Right atrium auricular region (tissue), 2 donors: Measurements from ENCODE around the gene RTKN. TPM values are rescaled to one million over a fixed set of nuclear protein-coding genes. Genes with fewer than 3 reads are reported as not detected.
A peak's percentile ranks its signal among the peaks of the same experiment; 100 is the strongest.

Source experiments
- DNase-seq: peaks from one replicate; pipeline ENCODE4 v3.0.0-alpha.2; 2019; ENCODE audit warnings: low spot score
- H3K27ac ChIP-seq, 2 donors: fragments of 200-600 bp; sonication (generic); 1 replicate in 1 of 2; 2 replicates in 1 of 2; pipeline ENCODE4 v1.5.1; 2016 to 2019
- H3K27me3 ChIP-seq, 2 donors: fragments of 200-600 bp; sonication (generic); one replicate each; pipeline versions ENCODE4 v1.5.1 to v1.6.0; 2017 to 2019
- H3K36me3 ChIP-seq: fragments of 200-600 bp; sonication (generic); one replicate; pipeline ENCODE4 v1.5.1; 2016
- H3K4me1 ChIP-seq, 2 donors: fragments of 200-600 bp; sonication (generic); one replicate each; pipeline versions ENCODE4 v1.5.1 to v1.6.0; 2017 to 2019
- H3K4me3 ChIP-seq, 2 donors: fragments of 200-600 bp; sonication (generic); 1 replicate in 1 of 2; 2 replicates in 1 of 2; pipeline ENCODE4 v1.5.1; 2017 to 2019; ENCODE audit warnings: mild to moderate bottlenecking in 1 of 2, moderate library complexity in 1 of 2
- H3K9me3 ChIP-seq, 2 donors: fragments of 200-600 bp; sonication (generic); one replicate each; pipeline ENCODE4 v1.5.1; 2019
- CTCF ChIP-seq, 2 donors: fragments of 200-600 bp; sonication (generic); IDR thresholded peaks; one replicate each; pipeline ENCODE4 v1.5.1; 2019; ENCODE audit warnings: antibody characterized with exemption in 2 of 2
- total RNA-seq, 2 donors: library from RNA; depleted of rRNA; stranded (reverse); fragments of >200 nt; gene quantifications; one replicate each; pipeline ENCODE4 v1.1.0, GENCODE V29; 2016

RTKN gene
- total RNA-seq, 2 donors from 2014 or later: 10.4 to 15.3 TPM

GRCh38 chr2:74406035-74406434 lies 35.7 kb downstream of the RTKN start:
- no peak for DNase-seq
- no peaks in the 10 kb centered on the region for H3K36me3 ChIP-seq
- no peaks in the 10 kb centered on the region for H3K27me3 ChIP-seq
- TF ChIP-seq CTCF (IDR thresholded peaks at IDR 0.05): no peak
- no peaks in the 10 kb centered on the region for H3K4me1 ChIP-seq
- no peak overlapping the region for H3K4me3 ChIP-seq
- H3K9me3 ChIP-seq: no peaks in the 10 kb centered on the region
- no peak overlapping the region for H3K27ac ChIP-seq

DNA sequence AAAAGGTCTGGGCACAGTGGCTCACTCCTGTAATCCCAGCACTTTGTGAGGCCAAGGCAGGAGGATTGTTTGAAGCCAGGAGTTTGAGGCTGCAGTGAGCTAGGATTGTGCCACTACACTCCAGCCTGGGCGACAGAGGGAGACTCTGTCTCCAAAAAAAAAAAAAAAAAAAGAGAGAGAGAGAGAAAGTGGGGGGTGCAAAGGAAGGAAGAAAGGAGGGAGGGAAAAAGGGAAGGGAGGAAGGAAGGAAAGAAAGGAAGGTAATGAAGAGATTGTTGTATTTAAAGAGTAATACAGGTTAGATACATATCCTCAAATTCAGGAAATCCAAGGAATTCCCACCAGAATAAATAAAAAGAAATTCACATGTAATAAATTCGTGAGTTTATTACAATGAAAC lies 39.8 kb downstream of the RTKN start:
- Histone ChIP-seq H3K4me3 (no peak overlapping the region), H3K4me1 (no peaks in the 10 kb centered on the region), H3K27me3 (no peaks in the 10 kb centered on the region), H3K27ac (no peak overlapping the region), H3K9me3 (no peaks in the 10 kb centered on the region), H3K36me3 (no peaks in the 10 kb centered on the region)
- DNase-seq: no peak
- TF ChIP-seq CTCF (IDR thresholded peaks at IDR 0.05): no peak

DNA sequence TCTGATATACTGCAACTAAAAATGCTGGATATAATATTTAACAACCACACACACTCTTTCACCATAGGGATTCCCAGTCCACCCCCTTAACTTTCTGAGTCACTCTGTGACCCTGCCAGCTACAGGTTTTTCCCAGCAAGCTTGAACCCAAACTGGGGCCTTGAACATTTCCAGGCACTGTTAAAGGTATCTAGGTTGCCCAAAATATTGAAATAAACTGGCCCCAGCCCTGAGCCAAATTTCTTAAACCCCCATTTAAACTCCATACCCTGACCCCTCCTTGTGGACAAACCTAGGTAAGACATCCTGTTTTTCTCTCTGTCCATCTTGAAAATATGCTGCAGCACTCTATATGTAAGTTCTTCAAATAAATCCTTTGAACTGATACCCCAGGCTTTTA lies 42.0 kb downstream of the RTKN start:
- Histone ChIP-seq H3K27me3 (no peaks in the 10 kb centered on the region), H3K36me3 (no peaks in the 10 kb centered on the region), H3K9me3 (no peaks in the 10 kb centered on the region), H3K4me3 (no peak overlapping the region), H3K27ac (no peak overlapping the region), H3K4me1 (no peaks in the 10 kb centered on the region)
- no peak for DNase-seq
- TF ChIP-seq CTCF (IDR thresholded peaks at IDR 0.05): peak in 1 of 2 donors; percentile 60

DNA sequence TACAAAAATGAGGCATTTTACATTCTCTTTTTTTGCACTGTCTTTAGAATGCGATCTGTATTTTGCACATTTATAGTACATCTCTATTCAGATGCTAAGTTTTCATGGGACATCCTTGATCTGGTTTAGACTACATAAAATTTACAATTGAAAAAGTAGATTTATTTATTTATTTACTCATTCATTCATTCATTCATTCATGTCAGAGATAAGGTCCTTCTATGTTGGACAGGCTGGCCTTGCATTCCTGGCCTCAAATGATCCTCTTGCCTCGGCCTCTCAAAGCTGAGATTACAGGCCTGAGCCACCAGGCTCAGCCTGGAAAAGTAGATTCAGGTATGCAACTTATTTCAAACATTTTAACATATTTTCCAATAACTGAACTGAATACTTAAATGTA lies 45.6 kb downstream of the RTKN start:
- no peaks in the 10 kb centered on the region for H3K27me3 ChIP-seq
- H3K36me3 ChIP-seq: no peaks in the 10 kb centered on the region
- H3K4me1 ChIP-seq: peaks cover 0 to 6% of the 10 kb centered on the region in 2 donors
- no peak for TF ChIP-seq CTCF (IDR thresholded peaks at IDR 0.05)
- H3K27ac ChIP-seq: no peak overlapping the region
- DNase-seq: no peak
- no peaks in the 10 kb centered on the region for H3K9me3 ChIP-seq
- H3K4me3 ChIP-seq: no peak overlapping the region

- H3K9me3 ChIP-seq: no peaks in the 10 kb centered on the region
- TF ChIP-seq CTCF (IDR thresholded peaks at IDR 0.05): no peak
- no peak overlapping the region for H3K27ac ChIP-seq
- H3K4me3 ChIP-seq: no peak overlapping the region
- no peaks in the 10 kb centered on the region for H3K36me3 ChIP-seq
- no peaks in the 10 kb centered on the region for H3K27me3 ChIP-seq
- DNase-seq: no peak
- peaks cover 0 to 32% of the 10 kb centered on the region in 2 donors for H3K4me1 ChIP-seq
These were observed 48.2 kb downstream of the RTKN start for GRCh38 chr2:74393525-74393924.

DNA sequence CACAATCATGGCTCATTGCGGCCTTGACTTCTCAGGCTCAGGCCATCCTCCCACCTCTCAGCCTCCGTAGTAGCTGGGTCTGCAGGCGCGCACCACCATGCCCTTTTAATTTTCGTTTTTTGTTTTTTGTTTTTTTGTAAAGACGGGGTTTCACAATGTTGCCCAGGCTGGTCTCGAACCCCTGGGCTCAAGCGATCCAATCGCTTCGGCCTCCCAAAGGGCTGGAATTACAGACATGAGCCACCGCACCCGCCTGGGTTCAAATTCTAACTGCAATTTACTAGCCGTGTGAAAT lies 49.3 kb downstream of the RTKN start:
- TF ChIP-seq CTCF (IDR thresholded peaks at IDR 0.05): no peak
- peaks cover 0 to 43% of the 10 kb centered on the region in 2 donors for H3K4me1 ChIP-seq
- H3K36me3 ChIP-seq: no peaks in the 10 kb centered on the region
- no peaks in the 10 kb centered on the region for H3K27me3 ChIP-seq
- H3K9me3 ChIP-seq: no peaks in the 10 kb centered on the region
- H3K4me3 ChIP-seq: peak overlapping the region in 1 of 2 donors; percentile 83
- DNase-seq: no peak
- H3K27ac ChIP-seq: peak overlapping the region in 1 of 2 donors; percentile 92
